Stimulated activated CD8-positive, alpha-beta memory T cell treated with anti-CD3 and anti-CD28 coated beads, Interleukin-4, amount 100 ng/mL, for 1 hour (primary cell): ENCODE measurements around the gene SOS1.

ENCODE experiments used
- DNase-seq, 2 donors: peaks; one replicate each; pipeline ENCODE4 v3.0.0-alpha.2; 2020; ENCODE audit warnings: low read depth in 2 of 2, low spot score in 1 of 2

SOS1 gene

GRCh38 chr2:38934742-38935141 lies 186.1 kb downstream of the SOS1 start:
- DNase-seq: no peak

DNA sequence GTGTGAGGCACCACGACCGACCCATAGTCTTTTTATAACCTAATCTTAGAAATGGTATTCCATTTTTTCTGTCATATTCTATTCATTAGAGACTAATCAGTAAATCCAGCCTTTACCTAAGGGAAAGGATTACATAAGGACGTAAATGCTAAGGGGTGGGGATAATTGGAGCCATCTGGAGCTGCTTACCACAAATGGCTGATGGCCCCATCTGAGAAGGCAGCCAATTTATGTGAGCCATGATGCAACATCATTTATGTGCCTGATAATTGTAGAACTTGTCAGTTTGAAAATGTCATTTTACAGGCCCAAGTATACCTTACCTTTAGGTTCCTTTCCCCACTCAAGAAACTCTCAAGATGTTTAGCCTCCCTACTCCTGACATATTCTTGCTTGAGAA lies 187.2 kb downstream of the SOS1 start:
- no peak for DNase-seq

- no peak for DNase-seq
Measured at GRCh38 chr2:38932586-38932985, 188.3 kb downstream of the SOS1 start.
